Measurements from ENCODE around the gene TMEM222.
A peak's percentile ranks its signal among the peaks of the same experiment; 100 is the strongest.

- TF ChIP-seq, protein P1, sequence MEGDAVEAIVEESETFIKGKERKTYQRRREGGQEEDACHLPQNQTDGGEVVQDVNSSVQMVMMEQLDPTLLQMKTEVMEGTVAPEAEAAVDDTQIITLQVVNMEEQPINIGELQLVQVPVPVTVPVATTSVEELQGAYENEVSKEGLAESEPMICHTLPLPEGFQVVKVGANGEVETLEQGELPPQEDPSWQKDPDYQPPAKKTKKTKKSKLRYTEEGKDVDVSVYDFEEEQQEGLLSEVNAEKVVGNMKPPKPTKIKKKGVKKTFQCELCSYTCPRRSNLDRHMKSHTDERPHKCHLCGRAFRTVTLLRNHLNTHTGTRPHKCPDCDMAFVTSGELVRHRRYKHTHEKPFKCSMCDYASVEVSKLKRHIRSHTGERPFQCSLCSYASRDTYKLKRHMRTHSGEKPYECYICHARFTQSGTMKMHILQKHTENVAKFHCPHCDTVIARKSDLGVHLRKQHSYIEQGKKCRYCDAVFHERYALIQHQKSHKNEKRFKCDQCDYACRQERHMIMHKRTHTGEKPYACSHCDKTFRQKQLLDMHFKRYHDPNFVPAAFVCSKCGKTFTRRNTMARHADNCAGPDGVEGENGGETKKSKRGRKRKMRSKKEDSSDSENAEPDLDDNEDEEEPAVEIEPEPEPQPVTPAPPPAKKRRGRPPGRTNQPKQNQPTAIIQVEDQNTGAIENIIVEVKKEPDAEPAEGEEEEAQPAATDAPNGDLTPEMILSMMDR (IDR thresholded peaks at IDR 0.05), result no peak
- TF ChIP-seq POLR2A (IDR thresholded peaks at IDR 0.05), result peak in 1 of 4 donors; percentile 51
Measured at GRCh38 chr1:27366113-27366410, 44.1 kb downstream of the TMEM222 start.
